WTC11 (cell line): ENCODE measurements around the gene BORCS8. TPM values are rescaled to one million over a fixed set of nuclear protein-coding genes. Genes with fewer than 3 reads are reported as not detected.

Source experiments
- ATAC-seq: fragments of 200-7000 bp; cut with Tn5 transposase; 2 replicates; pipeline ENCODE4 v1.10.0; 2021; ENCODE audit warnings: mild to moderate bottlenecking, moderate library complexity
- CTCF ChIA-PET: fragments of 300-600 bp; sonication (Branson Sonifier 250); formaldehyde crosslinking; loops from one replicate; lab custom pipeline; 2021; ENCODE audit warnings: antibody characterized with exemption; lab: Charles Lee
- POLR2A ChIA-PET: fragments of 350-600 bp; sonication (Branson Sonifier 250); formaldehyde crosslinking; loops from one replicate; lab custom pipeline; 2021; ENCODE audit warnings: antibody characterized with exemption; lab: Charles Lee
- DNase-seq: peaks from one replicate; pipeline ENCODE4 v3.0.0; 2021; ENCODE audit warnings: low spot score
- H3K27ac Mint-ChIP-seq: 2 replicates; pipeline ENCODE4 v1.8.0; 2021; ENCODE audit warnings: mixed read lengths
- H3K27me3 Mint-ChIP-seq: 2 replicates; pipeline ENCODE4 v1.8.0; 2021; ENCODE audit warnings: low read depth, mild to moderate bottlenecking, moderate library complexity, mixed read lengths
- H3K36me3 Mint-ChIP-seq: 2 replicates; pipeline ENCODE4 v1.8.0; 2021; ENCODE audit warnings: mixed read lengths
- H3K4me1 Mint-ChIP-seq: 2 replicates; pipeline ENCODE4 v1.8.0; 2022; ENCODE audit warnings: mixed read lengths
- H3K4me3 Mint-ChIP-seq: 2 replicates; pipeline ENCODE4 v1.8.0; 2021; ENCODE audit warnings: mild to moderate bottlenecking, moderate library complexity, mixed read lengths
- H3K9me3 Mint-ChIP-seq: 2 replicates; pipeline ENCODE4 v1.8.0; 2021; ENCODE audit warnings: mixed read lengths
- CREB1 ChIP-seq: sonication (generic); formaldehyde crosslinking; IDR thresholded peaks from 2 replicates; pipeline ENCODE4 v1.8.0; 2023; ENCODE audit warnings: mild to moderate bottlenecking, missing genetic modification reagents
- CREM ChIP-seq: sonication (generic); formaldehyde crosslinking; IDR thresholded peaks from 2 replicates; pipeline ENCODE4 v1.8.1; 2022; ENCODE audit warnings: mild to moderate bottlenecking, missing genetic modification reagents, moderate library complexity
- IRF2 ChIP-seq: sonication (generic); formaldehyde crosslinking; IDR thresholded peaks from 2 replicates; pipeline ENCODE4 v1.8.0; 2022; ENCODE audit warnings: low read depth, missing genetic modification reagents, borderline replicate concordance
- NFYB ChIP-seq: sonication (generic); formaldehyde crosslinking; conservative IDR thresholded peaks from 2 replicates; pipeline ENCODE4 v1.8.0; 2022; ENCODE audit warnings: low read depth, missing genetic modification reagents
- NR3C1 ChIP-seq: sonication (generic); formaldehyde crosslinking; conservative IDR thresholded peaks from 2 replicates; pipeline ENCODE4 v1.8.1; 2023; ENCODE audit warnings: low read depth, mild to moderate bottlenecking, missing genetic modification reagents
- OVOL2 ChIP-seq: fragments of 250-450 bp; sonication (Bioruptor Pico); IDR thresholded peaks from 2 replicates; pipeline ENCODE4 v1.9.0; 2021; ENCODE audit warnings: mild to moderate bottlenecking, borderline replicate concordance
- PRRX2 ChIP-seq: fragments of 250-450 bp; sonication (Bioruptor Pico); IDR thresholded peaks from 2 replicates; pipeline ENCODE4 v1.8.0; 2021; ENCODE audit warnings: mild to moderate bottlenecking
- RORB ChIP-seq: fragments of 250-450 bp; sonication (Bioruptor Pico); IDR thresholded peaks from 2 replicates; pipeline ENCODE4 v1.9.0; 2021; ENCODE audit warnings: mild to moderate bottlenecking
- SOX15 ChIP-seq: fragments of 250-450 bp; sonication (Bioruptor Pico); IDR thresholded peaks from 2 replicates; pipeline ENCODE4 v1.9.0; 2021; ENCODE audit warnings: mild to moderate bottlenecking
- TEAD4 ChIP-seq: sonication (generic); formaldehyde crosslinking; IDR thresholded peaks from 2 replicates; pipeline ENCODE4 v1.8.0; 2022; ENCODE audit warnings: mild to moderate bottlenecking, missing genetic modification reagents
- ZBTB21 ChIP-seq: sonication (generic); formaldehyde crosslinking; IDR thresholded peaks from 2 replicates; pipeline ENCODE4 v1.8.1; 2023; ENCODE audit warnings: mild to moderate bottlenecking, missing genetic modification reagents, borderline replicate concordance
- ZNF232 ChIP-seq: sonication (generic); formaldehyde crosslinking; IDR thresholded peaks from 2 replicates; pipeline ENCODE4 v1.8.0; 2022; ENCODE audit warnings: mild to moderate bottlenecking, missing genetic modification reagents
- ZNF317 ChIP-seq: sonication (generic); formaldehyde crosslinking; IDR thresholded peaks from 2 replicates; pipeline ENCODE4 v1.8.1; 2023; ENCODE audit warnings: low read depth, mild to moderate bottlenecking, moderate library complexity, missing genetic modification reagents, borderline replicate concordance
- ZNF396 ChIP-seq: fragments of 250-450 bp; sonication (Bioruptor Pico); IDR thresholded peaks from 2 replicates; pipeline ENCODE4 v1.8.0; 2021; ENCODE audit warnings: mild to moderate bottlenecking, moderate library complexity, borderline replicate concordance
- total RNA-seq: library from RNA; stranded (reverse); gene quantifications from 3 replicates; pipeline ENCODE4 v1.2.3, GENCODE V29; 2021
- TF ChIP-seq, protein P1 (sequence below): fragments of 250-450 bp; sonication (Bioruptor Pico); IDR thresholded peaks from 2 replicates; pipeline ENCODE4 v1.9.0; 2021; ENCODE audit warnings: moderate library complexity, mild to moderate bottlenecking, inconsistent platforms, borderline replicate concordance
- TF ChIP-seq, protein P2 (sequence below): fragments of 250-450 bp; sonication (Bioruptor Pico); conservative IDR thresholded peaks from 2 replicates; pipeline ENCODE4 v1.9.0; 2021; ENCODE audit warnings: mild to moderate bottlenecking
- TF ChIP-seq, protein P3 (sequence below): sonication (generic); formaldehyde crosslinking; IDR thresholded peaks from 2 replicates; pipeline ENCODE4 v1.8.0; 2022; ENCODE audit warnings: mild to moderate bottlenecking, missing genetic modification reagents
- TF ChIP-seq, protein P4 (sequence below): fragments of 200-600 bp; IDR thresholded peaks from 2 replicates; pipeline ENCODE4 v1.8.0; 2022; ENCODE audit warnings: antibody characterized with exemption
- TF ChIP-seq, protein P5 (sequence below): sonication (generic); formaldehyde crosslinking; conservative IDR thresholded peaks from 2 replicates; pipeline ENCODE4 v1.8.1; 2022; ENCODE audit warnings: mild to moderate bottlenecking, missing genetic modification reagents
- TF ChIP-seq, protein P6 (sequence below): fragments of 250-450 bp; sonication (Bioruptor Pico); IDR thresholded peaks from 2 replicates; pipeline ENCODE4 v1.8.0; 2021; ENCODE audit warnings: mild to moderate bottlenecking
- TF ChIP-seq, protein P7 (sequence below): sonication (generic); formaldehyde crosslinking; IDR thresholded peaks from 2 replicates; pipeline ENCODE4 v1.8.1; 2023; ENCODE audit warnings: mild to moderate bottlenecking, missing genetic modification reagents

BORCS8 gene
- total RNA-seq, 1 experiment from 2014 or later = 20.9 TPM

DNA sequence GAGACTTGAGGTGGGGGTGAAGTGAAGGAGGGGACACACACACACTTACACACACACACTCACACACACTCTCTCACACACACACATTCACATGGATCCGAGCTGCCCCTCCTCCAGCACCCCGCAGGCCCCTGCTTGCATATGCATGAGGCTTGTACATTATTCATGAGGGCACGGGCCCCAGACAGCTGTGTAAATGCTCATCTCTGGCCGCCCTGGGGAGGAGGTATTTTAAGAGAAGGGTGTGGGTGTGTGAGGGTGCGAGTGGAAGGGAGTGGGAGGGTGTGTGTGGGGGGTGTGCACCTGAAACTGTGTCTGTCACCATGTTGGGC lies 22.2 kb upstream of the BORCS8 start:
- peaks cover 14% of the 10 kb centered on the region for H3K4me1 Mint-ChIP-seq
- TF ChIP-seq, protein P1, sequence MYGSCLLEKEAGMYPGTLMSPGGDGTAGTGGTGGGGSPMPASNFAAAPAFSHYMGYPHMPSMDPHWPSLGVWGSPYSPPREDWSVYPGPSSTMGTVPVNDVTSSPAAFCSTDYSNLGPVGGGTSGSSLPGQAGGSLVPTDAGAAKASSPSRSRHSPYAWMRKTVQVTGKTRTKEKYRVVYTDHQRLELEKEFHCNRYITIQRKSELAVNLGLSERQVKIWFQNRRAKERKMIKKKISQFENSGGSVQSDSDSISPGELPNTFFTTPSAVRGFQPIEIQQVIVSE = no peak
- TF ChIP-seq ZBTB21 (CRISPR knock-in tag) (no peak), TEAD4 (CRISPR knock-in tag) (no peak), ZNF317 (no peak), ZNF396 (no peak), CREB1 (CRISPR knock-in tag) (no peak), NFYB (CRISPR knock-in tag) (no peak), RORB (no peak)
- TF ChIP-seq, protein P2, sequence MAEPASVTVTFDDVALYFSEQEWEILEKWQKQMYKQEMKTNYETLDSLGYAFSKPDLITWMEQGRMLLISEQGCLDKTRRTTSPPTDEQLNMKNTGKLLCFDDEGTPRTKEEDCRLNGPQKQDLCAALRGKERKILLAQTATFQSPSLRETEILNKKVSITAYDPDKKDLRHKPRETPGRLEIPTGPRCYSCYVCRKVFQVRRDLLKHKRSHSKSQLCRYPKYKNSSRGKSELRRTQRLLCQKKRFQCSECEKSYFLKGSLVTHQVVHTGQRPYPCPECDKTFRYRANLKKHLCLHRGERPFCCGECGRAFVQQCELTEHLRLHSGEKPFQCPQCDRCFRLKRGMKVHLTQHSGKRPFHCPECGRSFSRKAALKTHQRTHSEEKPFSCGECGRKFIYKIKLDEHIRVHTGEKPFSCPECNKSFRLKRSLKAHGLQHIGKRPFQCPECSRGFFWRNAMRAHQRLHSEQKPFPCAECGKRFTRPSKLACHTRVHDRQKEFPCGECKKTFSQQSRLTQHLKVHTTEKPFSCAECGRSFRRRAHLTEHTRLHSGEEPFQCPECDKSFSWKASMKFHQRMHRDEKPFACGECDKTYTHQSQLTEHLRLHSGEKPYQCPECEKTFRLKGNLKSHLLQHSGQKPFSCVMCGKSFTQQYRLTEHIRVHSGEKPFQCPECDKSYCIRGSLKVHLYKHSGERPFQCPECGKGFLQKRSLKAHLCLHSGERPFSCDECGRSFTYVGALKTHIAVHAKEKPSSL (CRISPR knock-in tag) = no peak
- TF ChIP-seq, all 79 proteins: peak for 0
- no peak overlapping the region for H3K4me3 Mint-ChIP-seq
- CTCF ChIA-PET = interaction anchor here (0.6 to 3.4 kb wide), 3 partner anchors 11 to 30 kb away, joined by 3 to 29 read pairs (median 7); no protein-coding TSS in a partner anchor
- ATAC-seq = peak; percentile 7; the same call in 1 of the 2 replicates
- no peaks in the 10 kb centered on the region for H3K9me3 Mint-ChIP-seq
- peak; percentile 54 for DNase-seq
- POLR2A ChIA-PET = no interaction called here
- no peak overlapping the region for H3K27ac Mint-ChIP-seq
- H3K27me3 Mint-ChIP-seq = peaks cover 80% of the 10 kb centered on the region
- no peaks in the 10 kb centered on the region for H3K36me3 Mint-ChIP-seq

DNA sequence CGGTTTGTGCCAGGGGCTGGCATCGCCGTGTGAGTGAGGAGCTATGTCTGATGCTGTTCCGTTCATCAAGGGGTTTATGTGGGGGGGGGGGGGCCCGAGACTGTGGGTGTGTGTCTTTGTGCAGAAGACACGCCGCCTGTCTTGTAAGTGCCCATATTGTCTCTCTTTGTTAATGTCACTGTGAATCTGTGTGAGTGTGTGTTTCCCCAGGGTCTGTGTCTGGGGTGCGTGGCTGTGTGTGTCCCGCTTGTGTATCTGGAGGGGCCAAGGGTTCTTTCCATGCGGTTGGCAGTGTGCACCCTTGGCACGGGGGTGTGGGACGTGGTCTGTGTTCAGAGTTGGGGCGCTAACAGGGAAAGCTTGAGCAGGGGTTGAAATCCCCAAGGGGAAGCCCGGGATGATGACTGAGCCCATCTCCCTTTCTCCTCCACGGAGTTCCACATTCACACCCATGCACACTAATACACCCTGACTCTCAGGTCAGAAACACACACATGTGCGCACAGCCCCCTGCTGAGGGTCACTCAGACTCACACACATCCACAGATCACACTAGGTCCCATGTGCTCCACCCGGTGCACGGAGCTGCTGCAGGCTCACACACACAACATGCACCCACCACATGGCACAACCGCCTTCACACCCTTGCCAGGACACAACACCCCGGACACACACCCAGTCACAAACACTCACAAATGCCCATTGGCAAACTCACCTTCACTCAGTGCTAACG lies 21.6 kb upstream of the BORCS8 start:
- ATAC-seq (no peak), DNase-seq (no peak)
- Mint-ChIP-seq H3K4me1 (peaks cover 14% of the 10 kb centered on the region), H3K4me3 (peak overlapping the region; percentile 24; the same call in 1 of the 2 replicates), H3K36me3 (no peaks in the 10 kb centered on the region), H3K27ac (no peak overlapping the region), H3K27me3 (peaks cover 82% of the 10 kb centered on the region), H3K9me3 (no peaks in the 10 kb centered on the region)
- ChIA-PET CTCF (interaction anchor here (1.3 to 3.4 kb wide), 2 partner anchors 11 to 27 kb away, joined by 3 to 29 read pairs; no protein-coding TSS in a partner anchor), POLR2A (no interaction called here)
- TF ChIP-seq, protein P3, sequence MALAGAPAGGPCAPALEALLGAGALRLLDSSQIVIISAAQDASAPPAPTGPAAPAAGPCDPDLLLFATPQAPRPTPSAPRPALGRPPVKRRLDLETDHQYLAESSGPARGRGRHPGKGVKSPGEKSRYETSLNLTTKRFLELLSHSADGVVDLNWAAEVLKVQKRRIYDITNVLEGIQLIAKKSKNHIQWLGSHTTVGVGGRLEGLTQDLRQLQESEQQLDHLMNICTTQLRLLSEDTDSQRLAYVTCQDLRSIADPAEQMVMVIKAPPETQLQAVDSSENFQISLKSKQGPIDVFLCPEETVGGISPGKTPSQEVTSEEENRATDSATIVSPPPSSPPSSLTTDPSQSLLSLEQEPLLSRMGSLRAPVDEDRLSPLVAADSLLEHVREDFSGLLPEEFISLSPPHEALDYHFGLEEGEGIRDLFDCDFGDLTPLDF (CRISPR knock-in tag) = no peak
- TF ChIP-seq, protein P4, sequence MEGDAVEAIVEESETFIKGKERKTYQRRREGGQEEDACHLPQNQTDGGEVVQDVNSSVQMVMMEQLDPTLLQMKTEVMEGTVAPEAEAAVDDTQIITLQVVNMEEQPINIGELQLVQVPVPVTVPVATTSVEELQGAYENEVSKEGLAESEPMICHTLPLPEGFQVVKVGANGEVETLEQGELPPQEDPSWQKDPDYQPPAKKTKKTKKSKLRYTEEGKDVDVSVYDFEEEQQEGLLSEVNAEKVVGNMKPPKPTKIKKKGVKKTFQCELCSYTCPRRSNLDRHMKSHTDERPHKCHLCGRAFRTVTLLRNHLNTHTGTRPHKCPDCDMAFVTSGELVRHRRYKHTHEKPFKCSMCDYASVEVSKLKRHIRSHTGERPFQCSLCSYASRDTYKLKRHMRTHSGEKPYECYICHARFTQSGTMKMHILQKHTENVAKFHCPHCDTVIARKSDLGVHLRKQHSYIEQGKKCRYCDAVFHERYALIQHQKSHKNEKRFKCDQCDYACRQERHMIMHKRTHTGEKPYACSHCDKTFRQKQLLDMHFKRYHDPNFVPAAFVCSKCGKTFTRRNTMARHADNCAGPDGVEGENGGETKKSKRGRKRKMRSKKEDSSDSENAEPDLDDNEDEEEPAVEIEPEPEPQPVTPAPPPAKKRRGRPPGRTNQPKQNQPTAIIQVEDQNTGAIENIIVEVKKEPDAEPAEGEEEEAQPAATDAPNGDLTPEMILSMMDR = no peak
- TF ChIP-seq PRRX2 (CRISPR knock-in tag) (no peak), ZNF232 (CRISPR knock-in tag) (no peak), CREM (CRISPR knock-in tag) (no peak), NFYB (CRISPR knock-in tag) (no peak), RORB (no peak), OVOL2 (CRISPR knock-in tag) (no peak), NR3C1 (CRISPR knock-in tag) (no peak), SOX15 (CRISPR knock-in tag) (no peak), IRF2 (CRISPR knock-in tag) (no peak)
- TF ChIP-seq, protein P5, sequence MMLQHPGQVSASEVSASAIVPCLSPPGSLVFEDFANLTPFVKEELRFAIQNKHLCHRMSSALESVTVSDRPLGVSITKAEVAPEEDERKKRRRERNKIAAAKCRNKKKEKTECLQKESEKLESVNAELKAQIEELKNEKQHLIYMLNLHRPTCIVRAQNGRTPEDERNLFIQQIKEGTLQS (CRISPR knock-in tag) = no peak
- TF ChIP-seq, protein P6, sequence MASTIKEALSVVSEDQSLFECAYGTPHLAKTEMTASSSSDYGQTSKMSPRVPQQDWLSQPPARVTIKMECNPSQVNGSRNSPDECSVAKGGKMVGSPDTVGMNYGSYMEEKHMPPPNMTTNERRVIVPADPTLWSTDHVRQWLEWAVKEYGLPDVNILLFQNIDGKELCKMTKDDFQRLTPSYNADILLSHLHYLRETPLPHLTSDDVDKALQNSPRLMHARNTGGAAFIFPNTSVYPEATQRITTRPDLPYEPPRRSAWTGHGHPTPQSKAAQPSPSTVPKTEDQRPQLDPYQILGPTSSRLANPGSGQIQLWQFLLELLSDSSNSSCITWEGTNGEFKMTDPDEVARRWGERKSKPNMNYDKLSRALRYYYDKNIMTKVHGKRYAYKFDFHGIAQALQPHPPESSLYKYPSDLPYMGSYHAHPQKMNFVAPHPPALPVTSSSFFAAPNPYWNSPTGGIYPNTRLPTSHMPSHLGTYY (CRISPR knock-in tag) = no peak
- TF ChIP-seq, protein P7, sequence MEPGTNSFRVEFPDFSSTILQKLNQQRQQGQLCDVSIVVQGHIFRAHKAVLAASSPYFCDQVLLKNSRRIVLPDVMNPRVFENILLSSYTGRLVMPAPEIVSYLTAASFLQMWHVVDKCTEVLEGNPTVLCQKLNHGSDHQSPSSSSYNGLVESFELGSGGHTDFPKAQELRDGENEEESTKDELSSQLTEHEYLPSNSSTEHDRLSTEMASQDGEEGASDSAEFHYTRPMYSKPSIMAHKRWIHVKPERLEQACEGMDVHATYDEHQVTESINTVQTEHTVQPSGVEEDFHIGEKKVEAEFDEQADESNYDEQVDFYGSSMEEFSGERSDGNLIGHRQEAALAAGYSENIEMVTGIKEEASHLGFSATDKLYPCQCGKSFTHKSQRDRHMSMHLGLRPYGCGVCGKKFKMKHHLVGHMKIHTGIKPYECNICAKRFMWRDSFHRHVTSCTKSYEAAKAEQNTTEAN (CRISPR knock-in tag) = no peak
